SK-N-SH (cell line): ENCODE results near the gene ALDH1L1. TPM values are rescaled to one million over a fixed set of nuclear protein-coding genes. Genes with fewer than 3 reads are reported as not detected.

Experiments
- CTCF ChIA-PET: fragments of 300-600, 350-600 bp; formaldehyde crosslinking; extraction: SDS; loops from one replicate; lab custom pipeline; 2021; lab: Yijun Ruan, JAX
- POLR2A ChIA-PET: fragments of 350-600 bp; sonication (Branson Sonifier 250); formaldehyde crosslinking; extraction: SDS; loops from one replicate; lab custom pipeline; 2020; ENCODE audit warnings: antibody characterized with exemption, inconsistent platforms; lab: Yijun Ruan, JAX
- DNase-seq: peaks from one replicate; pipeline ENCODE4 v3.0.0; 2012
- H2AFZ ChIP-seq: fragments of 200-600 bp; sonication (generic); 2 replicates; pipeline ENCODE4 v1.8.1; 2016; ENCODE audit warnings: antibody characterized with exemption, mild to moderate bottlenecking, low read depth
- H3F3A ChIP-seq: fragments of 200-600 bp; sonication (generic); replicated peaks from 2 replicates; pipeline ENCODE3; 2016; ENCODE audit warnings: antibody characterized with exemption, mild to moderate bottlenecking; ENCODE audit not compliant: insufficient read depth
- H3K27ac ChIP-seq, 2 experiments: fragments of 200-500 bp in 1 of 2; fragments of 200-600 bp in 1 of 2; sonication (Bioruptor generic) in 1 of 2; sonication (generic), shearing (Covaris generic) in 1 of 2; 2 replicates each; pipeline versions ENCODE4 v1.5.1 to v1.6.1; 2014 to 2016; ENCODE audit warnings: low read depth in 2 of 2, inconsistent platforms in 1 of 2, low read length in 1 of 2, mild to moderate bottlenecking in 1 of 2, mixed read lengths in 1 of 2
- H3K27me3 ChIP-seq: fragments of 200-600 bp; sonication (generic), shearing (Covaris generic); 2 replicates; pipeline ENCODE4 v1.6.1; 2016; ENCODE audit warnings: mixed run types; ENCODE audit not compliant: insufficient read depth
- H3K36me3 ChIP-seq, 2 experiments: fragments of 200-500 bp in 1 of 2; fragments of 200-600 bp in 1 of 2; sonication (Bioruptor generic) in 1 of 2; sonication (generic) in 1 of 2; replicated peaks in 1 of 2; 2 replicates each; pipeline versions ENCODE3 to v1.5.1; 2014 to 2016; ENCODE audit warnings: low read length in 1 of 2, mild to moderate bottlenecking in 1 of 2; ENCODE audit not compliant: insufficient read depth in 2 of 2, control insufficient read depth in 1 of 2
- H3K4me1 ChIP-seq, 2 experiments: fragments of 200-500 bp in 1 of 2; fragments of 200-600 bp in 1 of 2; sonication (Bioruptor generic) in 1 of 2; sonication (generic), shearing (Covaris generic) in 1 of 2; 2 replicates each; pipeline versions ENCODE4 v1.5.1 to v1.6.1; 2014 to 2016; ENCODE audit warnings: low read depth in 1 of 2, low read length in 1 of 2, mixed run types in 1 of 2; ENCODE audit not compliant: insufficient read depth in 2 of 2, control insufficient read depth in 1 of 2
- H3K4me2 ChIP-seq: fragments of 200-600 bp; sonication (generic), shearing (Covaris generic); 2 replicates; pipeline ENCODE4 v1.6.1; 2017; ENCODE audit warnings: mixed run types
- H3K4me3 ChIP-seq, 2 experiments: fragments of 200-500 bp in 1 of 2; fragments of 200-600 bp in 1 of 2; sonication (Bioruptor generic) in 1 of 2; sonication (generic), shearing (Covaris generic) in 1 of 2; 2 replicates each; pipeline versions ENCODE4 v1.5.1 to v1.8.1; 2014 to 2016; ENCODE audit warnings: low read depth in 2 of 2, inconsistent platforms in 1 of 2, low read length in 1 of 2, mild to moderate bottlenecking in 1 of 2, mixed read lengths in 1 of 2, moderate library complexity in 1 of 2
- H3K79me2 ChIP-seq: fragments of 200-600 bp; sonication (generic); 2 replicates; pipeline ENCODE4 v1.8.1; 2017; ENCODE audit warnings: mild to moderate bottlenecking; ENCODE audit not compliant: insufficient read depth
- H3K9ac ChIP-seq: fragments of 200-600 bp; sonication (generic); 2 replicates; pipeline ENCODE4 v1.6.1; 2017; ENCODE audit warnings: mixed run types
- H3K9me2 ChIP-seq: fragments of 200-600 bp; sonication (generic); 2 replicates; pipeline ENCODE4 v1.6.1; 2017; ENCODE audit warnings: mixed run types
- H3K9me3 ChIP-seq: fragments of 200-600 bp; sonication (generic); 2 replicates; pipeline ENCODE4 v1.6.1; 2017; ENCODE audit warnings: mixed run types, mild to moderate bottlenecking, moderate library complexity
- H4K20me1 ChIP-seq: fragments of 200-600 bp; sonication (generic); 2 replicates; pipeline ENCODE4 v1.6.1; 2017; ENCODE audit warnings: mild to moderate bottlenecking, mixed run types; ENCODE audit not compliant: insufficient read depth
- CHD2 ChIP-seq: fragments of 150-350 bp; IDR thresholded peaks from 2 replicates; pipeline ENCODE4 v1.6.1; 2018; ENCODE audit warnings: low read length; ENCODE audit not compliant: partially characterized antibody
- CTCF ChIP-seq: fragments of 200-600 bp; sonication (generic); IDR thresholded peaks from 2 replicates; pipeline ENCODE4 v1.6.1; 2017; ENCODE audit warnings: antibody characterized with exemption, mild to moderate bottlenecking, moderate library complexity
- GABPA ChIP-seq: IDR thresholded peaks from 2 replicates; pipeline ENCODE4 v1.4.0; 2012; ENCODE audit warnings: low read depth, mild to moderate bottlenecking
- GATA2 ChIP-seq: sonication (generic); formaldehyde crosslinking; IDR thresholded peaks from 2 replicates; pipeline ENCODE4 v1.5.0; 2020; ENCODE audit warnings: mild to moderate bottlenecking, missing genetic modification reagents
- IRF3 ChIP-seq: fragments of 150-350 bp; IDR thresholded peaks from 2 replicates; pipeline ENCODE4 v1.6.1; 2016; ENCODE audit warnings: mild to moderate bottlenecking, low read depth, low read length
- RAD21 ChIP-seq: IDR thresholded peaks from 2 replicates; pipeline ENCODE4 v1.6.1; 2012; ENCODE audit warnings: mild to moderate bottlenecking, low read length
- RFX5 ChIP-seq: IDR thresholded peaks from 2 replicates; pipeline ENCODE4 v1.6.1; 2012; ENCODE audit warnings: mild to moderate bottlenecking, improper control_type of control experiment, low read length
- SMC3 ChIP-seq: IDR thresholded peaks from 2 replicates; pipeline ENCODE4 v1.6.1; 2012; ENCODE audit warnings: low read depth, low read length, improper control_type of control experiment
- USF1 ChIP-seq: IDR thresholded peaks from 2 replicates; pipeline ENCODE4 v1.4.0; 2012; ENCODE audit warnings: low read depth, borderline replicate concordance
- USF2 ChIP-seq: fragments of 150-350 bp; IDR thresholded peaks from 2 replicates; pipeline ENCODE4 v1.6.1; 2017; ENCODE audit warnings: antibody characterized with exemption, low read length, low read depth, borderline replicate concordance
- YY1 ChIP-seq: IDR thresholded peaks from 2 replicates; pipeline ENCODE4 v1.4.0; 2012; ENCODE audit warnings: low read depth, mild to moderate bottlenecking
- WGBS: methylation state at CpG from one replicate; pipeline ENCODE4 v1.1.6; 2017; ENCODE audit warnings: low lambda C conversion rate; 5-methylcytosine and 5-hydroxymethylcytosine counted together
- polyA plus RNA-seq, 3 experiments: library from polyadenylated mRNA; depleted of rRNA; stranded (reverse); fragments of >200 nt; gene quantifications; 2 replicates each; pipeline ENCODE4 v1.2.3, GENCODE V29; 2012

ALDH1L1 gene
- polyA plus RNA-seq, 1 of the 3 experiments (the other 2 are of a cell fraction), result not detected

GRCh38 chr3:126063358-126063965 lies 116.9 kb downstream of the ALDH1L1 start:
- 70% methylated on average over 2 of the region's 8 CpGs for WGBS
- DNase-seq, result no peak
- Histone ChIP-seq H3K9ac (no peak overlapping the region), H2AFZ (no peak overlapping the region), H3K36me3 (no peaks in the 10 kb centered on the region), H3K4me3 (no peak overlapping the region), H3K79me2 (no peaks in the 10 kb centered on the region), H3F3A (no peaks in the 10 kb centered on the region), H4K20me1 (no peaks in the 10 kb centered on the region), H3K4me2 (no peak overlapping the region), H3K9me2 (no peaks in the 10 kb centered on the region), H3K4me1 (peaks cover 0 to 8% of the 10 kb centered on the region in 2 experiments; a peak in 1 of 4 replicates), H3K27ac (no peak overlapping the region), H3K27me3 (no peaks in the 10 kb centered on the region), H3K9me3 (no peaks in the 10 kb centered on the region)
- CTCF ChIA-PET, result interaction anchor here (0.9 kb wide), 1 partner anchor 26 kb away, joined by 3 read pairs; no protein-coding TSS in a partner anchor
- no peak for TF ChIP-seq SMC3
- no peak for TF ChIP-seq USF2
- no peak for TF ChIP-seq YY1
- TF ChIP-seq CTCF, result no peak
- TF ChIP-seq RFX5, result no peak
- TF ChIP-seq IRF3, result no peak
- no peak for TF ChIP-seq USF1
- TF ChIP-seq GABPA, result no peak
- TF ChIP-seq CHD2, result no peak
- no peak for TF ChIP-seq GATA2 (CRISPR knock-in tag)
- no peak for TF ChIP-seq RAD21
- POLR2A ChIA-PET, result no interaction called here
